ENCODE data around the gene RNGTT. TPM values are rescaled to one million over a fixed set of nuclear protein-coding genes. Genes with fewer than 3 reads are reported as not detected.

Gene RNGTT
- 10 to 100 TPM; 22.1 to 22.2 TPM for total RNA-seq

DNA sequence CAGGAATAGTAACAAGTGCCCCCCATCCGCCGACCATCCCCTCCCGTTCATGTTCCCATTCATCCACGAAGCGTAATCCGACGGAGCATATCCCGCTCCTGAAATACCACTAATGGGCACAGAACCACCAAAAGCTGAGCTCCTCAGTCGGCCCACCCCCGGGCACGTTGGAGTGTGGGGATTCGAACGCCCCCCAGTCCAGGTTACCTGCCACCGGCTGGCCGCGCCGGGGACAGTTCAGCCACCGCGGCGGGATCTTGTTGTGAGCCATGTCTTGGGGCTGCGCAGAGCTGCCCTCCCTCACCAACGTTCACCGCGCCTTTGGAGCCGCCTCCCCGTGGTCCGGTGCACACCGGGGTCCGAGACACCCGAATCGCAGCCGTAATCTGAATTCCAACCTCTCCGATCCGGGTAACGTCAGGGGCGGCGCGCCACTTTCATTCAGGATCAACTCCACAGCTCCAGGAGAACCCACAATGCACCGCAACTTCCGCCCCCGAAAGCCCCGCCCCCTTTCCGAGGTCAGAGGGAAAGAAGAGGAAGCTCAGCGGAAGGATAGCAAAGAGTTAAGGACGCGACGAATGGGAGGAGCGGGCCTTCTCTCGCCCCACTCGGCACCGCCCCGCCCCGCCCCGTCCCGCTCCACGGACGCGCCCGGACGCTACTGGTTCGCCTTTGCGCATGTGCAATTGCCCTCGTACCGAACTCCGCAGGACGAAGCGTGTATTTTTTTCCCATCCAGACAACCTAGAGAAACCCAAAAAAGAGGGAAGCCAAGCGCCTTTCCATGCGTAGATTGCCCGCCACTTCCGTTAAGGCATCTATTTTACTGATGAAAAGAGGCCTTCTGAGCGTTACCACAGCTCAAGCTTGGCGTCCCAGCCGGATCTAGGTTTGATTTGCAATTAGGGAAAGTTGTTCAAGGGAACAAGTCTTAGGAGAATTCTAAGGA is at the start of gene RNGTT:
Gene RNGTT (minus strand): TSS at position 480 of the 952 bp plus-strand sequence. CDS start 209 bp downstream, at position 271.
- H3K36me3 Mint-ChIP-seq (ENCODE audit: low read depth), result peaks cover 10% of the 10 kb centered on the region
- DNase-seq (peak; percentile 98), ATAC-seq (peak; percentile 100)
- intact Hi-C loops (cut with micrococcal nuclease), result no loop called here
- CTCF ChIA-PET, result interaction anchor here (0.8 to 1.8 kb wide), 6 partner anchors 19 to 279 kb away, joined by 3 to 8 read pairs (median 4); partner anchors contain the start of gene PM20D2
- peaks cover 34% of the 10 kb centered on the region for H3K4me1 Mint-ChIP-seq (ENCODE audit: low read depth)
- peak within 1 kb of the TSS; percentile 98 for H3K4me3 Mint-ChIP-seq
- POLR2A ChIA-PET, result interaction anchor here (0.5 to 1.4 kb wide), 8 partner anchors 9 to 1262 kb away, joined by 3 to 7 read pairs (median 3); partner anchors contain the start of gene PNRC1
- no peaks in the 10 kb centered on the region for H3K9me3 Mint-ChIP-seq
- TF ChIP-seq, protein P1, sequence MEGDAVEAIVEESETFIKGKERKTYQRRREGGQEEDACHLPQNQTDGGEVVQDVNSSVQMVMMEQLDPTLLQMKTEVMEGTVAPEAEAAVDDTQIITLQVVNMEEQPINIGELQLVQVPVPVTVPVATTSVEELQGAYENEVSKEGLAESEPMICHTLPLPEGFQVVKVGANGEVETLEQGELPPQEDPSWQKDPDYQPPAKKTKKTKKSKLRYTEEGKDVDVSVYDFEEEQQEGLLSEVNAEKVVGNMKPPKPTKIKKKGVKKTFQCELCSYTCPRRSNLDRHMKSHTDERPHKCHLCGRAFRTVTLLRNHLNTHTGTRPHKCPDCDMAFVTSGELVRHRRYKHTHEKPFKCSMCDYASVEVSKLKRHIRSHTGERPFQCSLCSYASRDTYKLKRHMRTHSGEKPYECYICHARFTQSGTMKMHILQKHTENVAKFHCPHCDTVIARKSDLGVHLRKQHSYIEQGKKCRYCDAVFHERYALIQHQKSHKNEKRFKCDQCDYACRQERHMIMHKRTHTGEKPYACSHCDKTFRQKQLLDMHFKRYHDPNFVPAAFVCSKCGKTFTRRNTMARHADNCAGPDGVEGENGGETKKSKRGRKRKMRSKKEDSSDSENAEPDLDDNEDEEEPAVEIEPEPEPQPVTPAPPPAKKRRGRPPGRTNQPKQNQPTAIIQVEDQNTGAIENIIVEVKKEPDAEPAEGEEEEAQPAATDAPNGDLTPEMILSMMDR (IDR thresholded peaks at IDR 0.05), result no peak
- H3K27me3 Mint-ChIP-seq, result no peaks in the 10 kb centered on the region
- H3K27ac Mint-ChIP-seq, result peak within 1 kb of the TSS; percentile 95

GRCh38 chr6:89011436-89011835 is 48.0 kb upstream of the RNGTT start:
- POLR2A ChIA-PET, result interaction anchor here (1.1 kb wide), 1 partner anchor 29 kb away, joined by 4 read pairs; no protein-coding TSS in a partner anchor
- CTCF ChIA-PET, result interaction anchor here (0.9 to 2.7 kb wide), 4 partner anchors 10 to 180 kb away, joined by 3 to 11 read pairs (median 4); no protein-coding TSS in a partner anchor
- H3K36me3 Mint-ChIP-seq (ENCODE audit: low read depth), result no peaks in the 10 kb centered on the region
- DNase-seq (no peak), ATAC-seq (no peak)
- intact Hi-C loops (cut with micrococcal nuclease), result no loop called here
- H3K27me3 Mint-ChIP-seq, result no peaks in the 10 kb centered on the region
- TF ChIP-seq, protein P1 (IDR thresholded peaks at IDR 0.05), result no peak
- H3K27ac Mint-ChIP-seq, result no peak overlapping the region
- peaks cover 7% of the 10 kb centered on the region for H3K4me1 Mint-ChIP-seq (ENCODE audit: low read depth)
- no peak overlapping the region for H3K4me3 Mint-ChIP-seq
- peaks cover 4% of the 10 kb centered on the region for H3K9me3 Mint-ChIP-seq

DNA sequence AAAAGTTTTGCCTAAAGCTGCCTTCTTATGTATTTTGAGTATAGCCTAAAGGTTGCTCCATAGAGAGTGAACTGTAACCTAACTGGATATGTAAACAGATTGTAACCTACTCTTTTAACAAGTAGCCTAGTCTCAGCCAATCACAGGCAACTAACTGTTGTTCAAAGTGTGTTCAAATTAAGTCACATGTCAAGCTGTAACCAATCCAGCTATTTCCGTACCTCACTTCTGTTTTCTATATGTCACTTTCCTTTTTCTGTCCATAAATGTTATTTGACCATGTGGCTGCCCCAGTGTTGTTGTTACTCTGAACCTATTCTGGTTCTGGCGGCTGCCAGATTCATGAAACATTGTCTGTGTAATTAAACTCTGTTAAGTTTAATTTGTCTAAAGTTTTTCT is 47.4 kb upstream of the RNGTT start:
- no peak for ATAC-seq
- Mint-ChIP-seq H3K9me3 (peaks cover under 1% of the 10 kb centered on the region), H3K27ac (no peak overlapping the region), H3K4me1 (ENCODE audit: low read depth) (peaks cover 7% of the 10 kb centered on the region), H3K36me3 (ENCODE audit: low read depth) (no peaks in the 10 kb centered on the region), H3K4me3 (no peak overlapping the region), H3K27me3 (no peaks in the 10 kb centered on the region)
- ChIA-PET CTCF (interaction anchor here (0.9 to 2.7 kb wide), 2 partner anchors 28 to 68 kb away, joined by 3 to 11 read pairs; no protein-coding TSS in a partner anchor), POLR2A (no interaction called here)
- intact Hi-C loops (cut with micrococcal nuclease), result no loop called here
- TF ChIP-seq, protein P1 (IDR thresholded peaks at IDR 0.05), result no peak
- DNase-seq, result no peak

GRCh38 chr6:89009624-89010059 is 46.2 kb upstream of the RNGTT start:
- intact Hi-C loops (cut with micrococcal nuclease), result no loop called here
- ChIA-PET CTCF (no interaction called here), POLR2A (interaction anchor here (0.7 kb wide), 1 partner anchor 305 kb away, joined by 3 read pairs; the partner anchor contains the start of gene GABRR2)
- H3K27ac Mint-ChIP-seq, result no peak overlapping the region
- H3K36me3 Mint-ChIP-seq (ENCODE audit: low read depth), result no peaks in the 10 kb centered on the region
- DNase-seq (no peak), ATAC-seq (no peak)
- no peak overlapping the region for H3K4me3 Mint-ChIP-seq
- peaks cover 2% of the 10 kb centered on the region for H3K27me3 Mint-ChIP-seq
- no peaks in the 10 kb centered on the region for H3K9me3 Mint-ChIP-seq
- TF ChIP-seq, protein P1 (IDR thresholded peaks at IDR 0.05), result no peak
- H3K4me1 Mint-ChIP-seq (ENCODE audit: low read depth), result peaks cover 7% of the 10 kb centered on the region

All from activated CD8-positive, alpha-beta T cell treated with anti-CD3 and anti-CD28 coated beads for 36 hours (primary cell).